SK-N-SH (cell line): ENCODE data around the gene C1orf159. TPM values are rescaled to one million over a fixed set of nuclear protein-coding genes. Genes with fewer than 3 reads are reported as not detected.

ENCODE experiments used
- CTCF ChIA-PET: fragments of 300-600, 350-600 bp; formaldehyde crosslinking; extraction: SDS; loops from one replicate; lab custom pipeline; 2021; lab: Yijun Ruan, JAX
- POLR2A ChIA-PET: fragments of 350-600 bp; sonication (Branson Sonifier 250); formaldehyde crosslinking; extraction: SDS; loops from one replicate; lab custom pipeline; 2020; ENCODE audit warnings: antibody characterized with exemption, inconsistent platforms; lab: Yijun Ruan, JAX
- DNase-seq: peaks from one replicate; pipeline ENCODE4 v3.0.0; 2012
- H2AFZ ChIP-seq: fragments of 200-600 bp; sonication (generic); 2 replicates; pipeline ENCODE4 v1.8.1; 2016; ENCODE audit warnings: antibody characterized with exemption, mild to moderate bottlenecking, low read depth
- H3F3A ChIP-seq: fragments of 200-600 bp; sonication (generic); replicated peaks from 2 replicates; pipeline ENCODE3; 2016; ENCODE audit warnings: antibody characterized with exemption, mild to moderate bottlenecking; ENCODE audit not compliant: insufficient read depth
- H3K27ac ChIP-seq, 2 experiments: fragments of 200-500 bp in 1 of 2; fragments of 200-600 bp in 1 of 2; sonication (Bioruptor generic) in 1 of 2; sonication (generic), shearing (Covaris generic) in 1 of 2; 2 replicates each; pipeline versions ENCODE4 v1.5.1 to v1.6.1; 2014 to 2016; ENCODE audit warnings: low read depth in 2 of 2, inconsistent platforms in 1 of 2, low read length in 1 of 2, mild to moderate bottlenecking in 1 of 2, mixed read lengths in 1 of 2
- H3K27me3 ChIP-seq: fragments of 200-600 bp; sonication (generic), shearing (Covaris generic); 2 replicates; pipeline ENCODE4 v1.6.1; 2016; ENCODE audit warnings: mixed run types; ENCODE audit not compliant: insufficient read depth
- H3K36me3 ChIP-seq, 2 experiments: fragments of 200-500 bp in 1 of 2; fragments of 200-600 bp in 1 of 2; sonication (Bioruptor generic) in 1 of 2; sonication (generic) in 1 of 2; replicated peaks in 1 of 2; 2 replicates each; pipeline versions ENCODE3 to v1.5.1; 2014 to 2016; ENCODE audit warnings: low read length in 1 of 2, mild to moderate bottlenecking in 1 of 2; ENCODE audit not compliant: insufficient read depth in 2 of 2, control insufficient read depth in 1 of 2
- H3K4me1 ChIP-seq, 2 experiments: fragments of 200-500 bp in 1 of 2; fragments of 200-600 bp in 1 of 2; sonication (Bioruptor generic) in 1 of 2; sonication (generic), shearing (Covaris generic) in 1 of 2; 2 replicates each; pipeline versions ENCODE4 v1.5.1 to v1.6.1; 2014 to 2016; ENCODE audit warnings: low read depth in 1 of 2, low read length in 1 of 2, mixed run types in 1 of 2; ENCODE audit not compliant: insufficient read depth in 2 of 2, control insufficient read depth in 1 of 2
- H3K4me2 ChIP-seq: fragments of 200-600 bp; sonication (generic), shearing (Covaris generic); 2 replicates; pipeline ENCODE4 v1.6.1; 2017; ENCODE audit warnings: mixed run types
- H3K4me3 ChIP-seq, 2 experiments: fragments of 200-500 bp in 1 of 2; fragments of 200-600 bp in 1 of 2; sonication (Bioruptor generic) in 1 of 2; sonication (generic), shearing (Covaris generic) in 1 of 2; 2 replicates each; pipeline versions ENCODE4 v1.5.1 to v1.8.1; 2014 to 2016; ENCODE audit warnings: low read depth in 2 of 2, inconsistent platforms in 1 of 2, low read length in 1 of 2, mild to moderate bottlenecking in 1 of 2, mixed read lengths in 1 of 2, moderate library complexity in 1 of 2
- H3K79me2 ChIP-seq: fragments of 200-600 bp; sonication (generic); 2 replicates; pipeline ENCODE4 v1.8.1; 2017; ENCODE audit warnings: mild to moderate bottlenecking; ENCODE audit not compliant: insufficient read depth
- H3K9ac ChIP-seq: fragments of 200-600 bp; sonication (generic); 2 replicates; pipeline ENCODE4 v1.6.1; 2017; ENCODE audit warnings: mixed run types
- H3K9me2 ChIP-seq: fragments of 200-600 bp; sonication (generic); 2 replicates; pipeline ENCODE4 v1.6.1; 2017; ENCODE audit warnings: mixed run types
- H3K9me3 ChIP-seq: fragments of 200-600 bp; sonication (generic); 2 replicates; pipeline ENCODE4 v1.6.1; 2017; ENCODE audit warnings: mixed run types, mild to moderate bottlenecking, moderate library complexity
- H4K20me1 ChIP-seq: fragments of 200-600 bp; sonication (generic); 2 replicates; pipeline ENCODE4 v1.6.1; 2017; ENCODE audit warnings: mild to moderate bottlenecking, mixed run types; ENCODE audit not compliant: insufficient read depth
- IRF3 ChIP-seq: fragments of 150-350 bp; IDR thresholded peaks from 2 replicates; pipeline ENCODE4 v1.6.1; 2016; ENCODE audit warnings: mild to moderate bottlenecking, low read depth, low read length
- MXI1 ChIP-seq: IDR thresholded peaks from 2 replicates; pipeline ENCODE4 v1.6.1; 2012; ENCODE audit warnings: mild to moderate bottlenecking, low read depth, low read length, improper control_type of control experiment
- NRF1 ChIP-seq: IDR thresholded peaks from 2 replicates; pipeline ENCODE4 v1.6.1; 2012; ENCODE audit warnings: low read depth, mild to moderate bottlenecking, low read length
- PBX3 ChIP-seq: IDR thresholded peaks from 2 replicates; pipeline ENCODE4; 2012
- RCOR1 ChIP-seq: fragments of 150-350 bp; IDR thresholded peaks from 2 replicates; pipeline ENCODE4 v1.6.1; 2017; ENCODE audit warnings: antibody characterized with exemption, low read length
- REST ChIP-seq: IDR thresholded peaks from 2 replicates; pipeline ENCODE4 v1.6.1; 2012; ENCODE audit warnings: mild to moderate bottlenecking, low read depth, low read length, moderate library complexity
- TAF1 ChIP-seq: IDR thresholded peaks from 2 replicates; pipeline ENCODE4 v1.6.1; 2012; ENCODE audit warnings: low read depth, mild to moderate bottlenecking, low read length, moderate library complexity, borderline replicate concordance
- WGBS: methylation state at CpG from one replicate; pipeline ENCODE4 v1.1.6; 2017; ENCODE audit warnings: low lambda C conversion rate; 5-methylcytosine and 5-hydroxymethylcytosine counted together
- polyA plus RNA-seq, 3 experiments: library from polyadenylated mRNA; depleted of rRNA; stranded (reverse); fragments of >200 nt; gene quantifications; 2 replicates each; pipeline ENCODE4 v1.2.3, GENCODE V29; 2012

Gene C1orf159
- polyA plus RNA-seq, 1 of the 3 experiments (the other 2 are of a cell fraction): 10.2 TPM

- Histone ChIP-seq H3K9me2 (no peaks in the 10 kb centered on the region), H3K27me3 (0 out of 2 replicates have a peak, but pooled peaks cover 12% of the 10 kb centered on the region), H3K27ac (no peak overlapping the region; a peak in 1 of 4 replicates), H3K79me2 (no peaks in the 10 kb centered on the region), H3K9ac (no peak overlapping the region), H3K4me2 (peak overlapping the region; percentile 60; the same call in 1 of the 2 replicates), H4K20me1 (peaks cover 3% of the 10 kb centered on the region; the same call in 1 of the 2 replicates), H3K4me3 (peak overlapping the region; percentile 46 to 59; a peak in 3 of 4 replicates), H2AFZ (0 out of 2 replicates have a peak overlapping the region, but pooled peaks have one; percentile 76), H3K36me3 (no peaks in the 10 kb centered on the region), H3F3A (peaks cover 9% of the 10 kb centered on the region), H3K4me1 (peaks cover 0 to 4% of the 10 kb centered on the region in 2 experiments; a peak in 1 of 4 replicates), H3K9me3 (no peaks in the 10 kb centered on the region)
- TF ChIP-seq NRF1 (peak; percentile 70), REST (no peak)
- ChIA-PET POLR2A (no interaction called here), CTCF (interaction anchor here (2.4 to 15.4 kb wide), 4 partner anchors 9 to 86 kb away, joined by 11 to 216 read pairs (median 14); partner anchors contain the start of gene PERM1)
- peak; percentile 95 for DNase-seq
- 20% methylated on average over 1 of the region's 75 CpGs for WGBS
These were observed 46.7 kb downstream of the C1orf159 start for GRCh38 chr1:1069056-1069710.

GRCh38 chr1:1068517-1069055, 47.3 kb downstream of the C1orf159 start:
- H2AFZ ChIP-seq: no peak overlapping the region

More at GRCh38 chr1:1068517-1069055, 47.3 kb downstream of the C1orf159 start:
- H3K4me3 ChIP-seq: peak overlapping the region in 1 of 2 experiments; percentile 24; a peak in 2 of 4 replicates
- POLR2A ChIA-PET: no interaction called here
- H3F3A ChIP-seq: peaks cover 9% of the 10 kb centered on the region
- no peak for TF ChIP-seq RCOR1
- no peak for TF ChIP-seq REST
- TF ChIP-seq MXI1: no peak
- TF ChIP-seq TAF1: no peak
- no peak for TF ChIP-seq PBX3
- TF ChIP-seq IRF3: no peak
- H3K9ac ChIP-seq: no peak overlapping the region
- 8% methylated on average over 27 of the region's 55 CpGs for WGBS
- 0 out of 2 replicates have a peak, but pooled peaks cover 12% of the 10 kb centered on the region for H3K27me3 ChIP-seq
- no peak overlapping the region for H3K4me2 ChIP-seq
- H3K9me3 ChIP-seq: no peaks in the 10 kb centered on the region
- no peak for DNase-seq
- H3K4me1 ChIP-seq: peaks cover 0 to 7% of the 10 kb centered on the region in 2 experiments; a peak in 1 of 4 replicates
- CTCF ChIA-PET: interaction anchor here (1.1 to 15.4 kb wide), 3 partner anchors 9 to 85 kb away, joined by 3 to 216 read pairs (median 5); partner anchors contain the start of gene PERM1
- no peak overlapping the region for H3K27ac ChIP-seq
- H3K36me3 ChIP-seq: no peaks in the 10 kb centered on the region
- no peaks in the 10 kb centered on the region for H3K9me2 ChIP-seq
- H4K20me1 ChIP-seq: peaks cover 6% of the 10 kb centered on the region; the same call in 1 of the 2 replicates
- H3K79me2 ChIP-seq: no peaks in the 10 kb centered on the region
